ENCODE data around the gene KMT5C.

Gene KMT5C

GRCh38 chr19:55383279-55384130, 43.8 kb downstream of the KMT5C start:
- in situ Hi-C loops (cut with HindIII; ENCODE audit: low sequenced_read_pairs), result no loop called here

- in situ Hi-C loops (cut with HindIII; ENCODE audit: low sequenced_read_pairs), result no loop called here
These were observed 44.6 kb downstream of the KMT5C start, which contains the start of gene TMEM238 for GRCh38 chr19:55384131-55384919. TMEM238 (minus strand) TSS chr19:55384292; CDS start chr19:55384259, 33 bp downstream.

- in situ Hi-C loops (cut with HindIII; ENCODE audit: low sequenced_read_pairs), result no loop called here
These were observed 45.4 kb downstream of the KMT5C start for GRCh38 chr19:55384920-55385723.

- in situ Hi-C loops (cut with HindIII; ENCODE audit: low sequenced_read_pairs), result no loop called here
These were observed 46.2 kb downstream of the KMT5C start, which contains the start of gene RPL28 for GRCh38 chr19:55385724-55386492. RPL28 (plus strand) TSS chr19:55385932; CDS start chr19:55386358, 426 bp downstream.

GRCh38 chr19:55386493-55386971, 46.9 kb downstream of the KMT5C start:
- in situ Hi-C loops (cut with HindIII; ENCODE audit: low sequenced_read_pairs), result no loop called here

GRCh38 chr19:55387736-55388497, 48.2 kb downstream of the KMT5C start:
- in situ Hi-C loops (cut with HindIII; ENCODE audit: low sequenced_read_pairs), result no loop called here

- in situ Hi-C loops (cut with HindIII; ENCODE audit: low sequenced_read_pairs), result no loop called here
These were observed 50.0 kb downstream of the KMT5C start for GRCh38 chr19:55389386-55390317.

- in situ Hi-C loops (cut with HindIII; ENCODE audit: low sequenced_read_pairs), result no loop called here
These were observed 50.8 kb downstream of the KMT5C start for GRCh38 chr19:55390461-55390880.

- in situ Hi-C loops (cut with HindIII; ENCODE audit: low sequenced_read_pairs), result no loop called here
These were observed 51.6 kb downstream of the KMT5C start for GRCh38 chr19:55391191-55391670.

- in situ Hi-C loops (cut with HindIII; ENCODE audit: low sequenced_read_pairs), result no loop called here
These were observed 52.3 kb downstream of the KMT5C start for GRCh38 chr19:55391702-55392615.

- in situ Hi-C loops (cut with HindIII; ENCODE audit: low sequenced_read_pairs), result no loop called here
These were observed 53.4 kb downstream of the KMT5C start for GRCh38 chr19:55392820-55393761.

Data from DLD1 (cell line).